Lung (tissue), 12 donors: ENCODE data around the gene ACER1. TPM values are rescaled to one million over a fixed set of nuclear protein-coding genes. Genes with fewer than 3 reads are reported as not detected.
A peak's percentile ranks its signal among the peaks of the same experiment; 100 is the strongest.

Experiments
- ATAC-seq: fragments of 200-7000 bp; cut with Tn5 transposase; one replicate; pipeline ENCODE4 v1.9.1; 2020; ENCODE audit warnings: moderate number of reproducible peaks; ENCODE audit not compliant: insufficient read depth, low FRiP score
- DNase-seq, 3 donors: peaks; one replicate each; pipeline ENCODE4 v3.0.0-alpha.2; 2013 to 2017
- H3K27ac ChIP-seq, 2 donors: one replicate each; pipeline ENCODE4 v1.5.1; 2013; ENCODE audit warnings: mild to moderate bottlenecking in 2 of 2, moderate library complexity in 2 of 2, control low read depth in 1 of 2, inconsistent platforms in 1 of 2, low read depth in 1 of 2, low read length in 1 of 2
- H3K27me3 ChIP-seq, 3 donors: one replicate each; pipeline ENCODE4 v1.5.1; 2013; ENCODE audit warnings: low read length in 2 of 3; ENCODE audit not compliant: control insufficient read depth in 3 of 3, insufficient read depth in 3 of 3
- H3K36me3 ChIP-seq, 4 donors: one replicate each; pipeline ENCODE4 v1.5.1; 2013; ENCODE audit warnings: low read length in 4 of 4, mild to moderate bottlenecking in 1 of 4, moderate library complexity in 1 of 4; ENCODE audit not compliant: control insufficient read depth in 4 of 4, insufficient read depth in 4 of 4
- H3K4me1 ChIP-seq, 5 donors: one replicate each; pipeline ENCODE4 v1.5.1; 2013; ENCODE audit warnings: low read length in 5 of 5, mild to moderate bottlenecking in 2 of 5, moderate library complexity in 1 of 5; ENCODE audit not compliant: control insufficient read depth in 5 of 5, insufficient read depth in 5 of 5
- H3K4me3 ChIP-seq: one replicate; pipeline ENCODE4 v1.5.1; 2013; ENCODE audit warnings: mild to moderate bottlenecking, control low read depth, moderate library complexity
- H3K9ac ChIP-seq, 2 donors: one replicate each; pipeline ENCODE4 v1.5.1; 2013; ENCODE audit warnings: low read length in 2 of 2, control low read depth in 1 of 2; ENCODE audit not compliant: insufficient read depth in 1 of 2
- H3K9me3 ChIP-seq, 4 donors: one replicate each; pipeline ENCODE4 v1.5.1; 2013; ENCODE audit warnings: low read length in 3 of 4, mild to moderate bottlenecking in 1 of 4, moderate library complexity in 1 of 4; ENCODE audit not compliant: control insufficient read depth in 4 of 4, insufficient read depth in 3 of 4
- WGBS, 2 donors: extraction: QIAGEN DNeasy Blood & Tissue Kit; methylation state at CpG; one replicate each; pipeline ENCODE4 v1.1.7; 2013; 5-methylcytosine and 5-hydroxymethylcytosine counted together
- polyA plus RNA-seq, 2 donors: library from polyadenylated mRNA; stranded (reverse); fragments of 200-250 nt; gene quantifications; one replicate each; pipeline ENCODE4 v1.2.1, GENCODE V29; 2013
- total RNA-seq, 2 donors: library from RNA; depleted of rRNA in 1 of 2; stranded (reverse); fragments of >200 nt in 1 of 2; gene quantifications; one replicate each; pipeline ENCODE4 v1.2.1, GENCODE V29; 2014 to 2021
- TF ChIP-seq, protein P1 (sequence below): IDR thresholded peaks from 2 replicates; pipeline ENCODE4 v1.5.1; 2012; ENCODE audit warnings: mild to moderate bottlenecking; ENCODE audit errors: control extremely low read depth, extremely low read depth
- donor health status: control.
- donor health status: control.
- donor health status: Bipolar disorder and iron deficiency.
- donor health status: healthy.
- donor health status: DM: yes; HTN: yes; CAD: no.

ACER1 gene
- total and polyA plus RNA-seq, 4 donors: 0.06 TPM; not detected in 3

DNA sequence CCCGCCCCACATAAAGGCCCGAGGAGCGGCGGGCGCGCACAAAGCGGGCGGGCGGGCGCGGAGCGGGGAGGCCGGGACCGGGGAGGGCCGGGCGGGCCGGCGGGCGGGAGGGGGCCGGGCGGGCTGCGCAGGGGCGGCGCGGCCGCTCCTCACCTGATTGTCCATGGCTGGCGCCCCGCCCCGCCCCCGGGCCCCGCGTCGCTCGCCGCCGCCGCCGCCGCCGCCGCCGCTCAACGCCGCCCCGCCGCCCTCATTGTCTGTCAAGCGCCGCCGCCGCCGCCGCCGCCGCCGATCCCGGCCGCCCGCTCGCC lies 53.8 kb downstream of the ACER1 start:
- Histone ChIP-seq H3K27ac (peak overlapping the region; percentile 69 to 98), H3K36me3 (peaks cover 0 to 4% (median under 1%) of the 10 kb centered on the region in 4 donors), H3K9me3 (no peaks in the 10 kb centered on the region), H3K4me1 (peaks cover 21 to 45% (median 31%) of the 10 kb centered on the region in 5 donors), H3K4me3 (peak overlapping the region; percentile 71), H3K9ac (no peak overlapping the region), H3K27me3 (no peaks in the 10 kb centered on the region)
- no peak for DNase-seq
- ATAC-seq: no peak
- WGBS, 2 donors: 0 to 1% methylated on average over 15 to 59 of the region's 59 CpGs
- TF ChIP-seq, protein P1, sequence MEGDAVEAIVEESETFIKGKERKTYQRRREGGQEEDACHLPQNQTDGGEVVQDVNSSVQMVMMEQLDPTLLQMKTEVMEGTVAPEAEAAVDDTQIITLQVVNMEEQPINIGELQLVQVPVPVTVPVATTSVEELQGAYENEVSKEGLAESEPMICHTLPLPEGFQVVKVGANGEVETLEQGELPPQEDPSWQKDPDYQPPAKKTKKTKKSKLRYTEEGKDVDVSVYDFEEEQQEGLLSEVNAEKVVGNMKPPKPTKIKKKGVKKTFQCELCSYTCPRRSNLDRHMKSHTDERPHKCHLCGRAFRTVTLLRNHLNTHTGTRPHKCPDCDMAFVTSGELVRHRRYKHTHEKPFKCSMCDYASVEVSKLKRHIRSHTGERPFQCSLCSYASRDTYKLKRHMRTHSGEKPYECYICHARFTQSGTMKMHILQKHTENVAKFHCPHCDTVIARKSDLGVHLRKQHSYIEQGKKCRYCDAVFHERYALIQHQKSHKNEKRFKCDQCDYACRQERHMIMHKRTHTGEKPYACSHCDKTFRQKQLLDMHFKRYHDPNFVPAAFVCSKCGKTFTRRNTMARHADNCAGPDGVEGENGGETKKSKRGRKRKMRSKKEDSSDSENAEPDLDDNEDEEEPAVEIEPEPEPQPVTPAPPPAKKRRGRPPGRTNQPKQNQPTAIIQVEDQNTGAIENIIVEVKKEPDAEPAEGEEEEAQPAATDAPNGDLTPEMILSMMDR: no peak

DNA sequence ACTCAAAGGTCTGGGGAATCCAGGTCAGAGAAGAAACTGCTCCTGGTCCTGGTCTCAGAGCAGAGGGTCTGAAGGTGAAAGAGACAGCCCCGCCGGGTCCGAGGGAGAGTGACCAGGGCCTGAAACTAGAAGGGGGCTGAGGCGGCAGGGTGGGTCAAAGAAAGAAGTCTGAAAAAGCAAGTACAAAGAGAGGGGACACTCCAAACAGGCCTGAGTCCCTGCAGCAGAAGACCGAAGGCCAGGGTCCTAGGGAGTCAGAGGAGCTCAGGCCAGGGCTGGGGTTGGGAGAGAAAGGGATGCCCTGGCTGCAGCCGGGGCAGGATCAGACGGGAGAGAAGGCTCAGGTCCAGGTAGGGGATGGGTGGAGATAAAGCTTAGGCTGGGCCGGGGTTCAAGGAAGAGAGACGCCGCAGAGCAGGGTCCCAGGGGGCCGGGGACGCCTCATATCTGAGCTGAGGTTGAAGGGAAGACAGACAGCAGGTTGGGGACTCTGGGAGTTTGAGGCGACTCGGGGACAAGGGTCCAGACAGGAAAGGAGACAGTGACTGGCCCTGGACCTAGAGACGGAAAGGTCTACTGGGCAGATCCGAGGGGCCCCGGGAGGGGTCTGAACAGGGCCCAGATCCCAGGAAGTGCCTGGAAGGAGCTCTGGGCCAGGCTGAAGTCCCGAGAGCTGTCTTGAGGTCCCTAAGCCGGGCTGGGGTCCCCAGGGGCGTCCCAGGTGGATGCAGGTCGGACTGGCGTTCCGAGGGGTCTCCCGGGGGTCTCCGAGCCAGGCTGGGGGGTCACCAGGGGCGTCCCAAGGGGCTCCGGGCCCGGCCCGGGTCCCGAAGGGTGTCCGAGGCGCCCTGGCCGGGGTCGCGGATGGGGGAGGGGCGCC lies 54.4 kb downstream of the ACER1 start:
- Histone ChIP-seq H3K4me1 (peaks cover 21 to 50% (median 33%) of the 10 kb centered on the region in 5 donors), H3K9ac (peak overlapping the region; percentile 42 to 61), H3K36me3 (peaks cover 0 to 4% (median under 1%) of the 10 kb centered on the region in 4 donors), H3K27me3 (no peaks in the 10 kb centered on the region), H3K4me3 (peak overlapping the region; percentile 67), H3K27ac (peak overlapping the region; percentile 69 to 98), H3K9me3 (no peaks in the 10 kb centered on the region)
- DNase-seq: no peak
- TF ChIP-seq, protein P1: no peak
- WGBS, 2 donors: 6 to 16% methylated on average over 26 to 36 of the region's 36 CpGs
- no peak for ATAC-seq

DNA sequence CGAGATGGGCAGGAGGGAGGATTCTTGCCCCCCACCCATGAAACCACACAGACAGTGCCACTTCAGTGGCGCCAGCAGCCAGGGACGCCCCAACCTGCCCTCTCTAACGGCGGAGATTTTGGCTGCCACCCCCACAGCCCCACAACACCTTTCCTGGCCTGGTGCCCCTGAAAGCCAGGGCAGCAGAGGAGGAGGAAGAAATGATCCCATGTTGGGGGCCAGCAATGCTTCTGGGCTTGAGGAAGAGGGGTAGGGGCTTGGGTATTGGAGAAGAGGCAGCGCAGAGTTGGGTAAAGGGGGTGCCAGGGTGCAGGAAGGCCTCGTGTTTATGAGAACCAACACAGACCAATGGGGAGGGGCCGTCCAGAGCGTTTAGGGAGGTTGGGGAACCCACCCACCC lies 55.4 kb downstream of the ACER1 start:
- 68 to 87% methylated on average over 9 of the region's 9 CpGs for WGBS, 2 donors
- Histone ChIP-seq H3K27ac (peak overlapping the region in 1 of 2 donors; percentile 98), H3K9me3 (no peaks in the 10 kb centered on the region), H3K4me3 (no peak overlapping the region), H3K9ac (peak overlapping the region in 1 of 2 donors; percentile 42), H3K36me3 (peaks cover 0 to 4% (median under 1%) of the 10 kb centered on the region in 4 donors), H3K4me1 (peaks cover 26 to 60% (median 40%) of the 10 kb centered on the region in 5 donors), H3K27me3 (no peaks in the 10 kb centered on the region)
- ATAC-seq: no peak
- TF ChIP-seq, protein P1: no peak
- no peak for DNase-seq
